GM23338 (cell line): ENCODE measurements around the gene GCK.

Source experiments
- CREB1 ChIP-seq: fragments of 250-450 bp; sonication (Bioruptor Pico); IDR thresholded peaks from 2 replicates; pipeline ENCODE4 v1.5.0; 2020; ENCODE audit warnings: low read depth, mild to moderate bottlenecking, moderate library complexity
- CTCF ChIP-seq, 2 experiments: fragments of 200-600 bp in 1 of 2; sonication (generic) in 1 of 2; conservative IDR thresholded peaks; 2 replicates each; pipeline versions ENCODE4 v1.5.1 to v1.6.1; 2016 to 2017; ENCODE audit warnings: antibody characterized with exemption in 2 of 2, low read depth in 2 of 2, mild to moderate bottlenecking in 2 of 2, moderate library complexity in 1 of 2
- EZH2 ChIP-seq: fragments of 200-600 bp; sonication (generic); IDR thresholded peaks from one replicate; pipeline ENCODE4 v1.8.0; 2017; ENCODE audit warnings: antibody characterized with exemption, mild to moderate bottlenecking, low read depth; ENCODE audit not compliant: unreplicated experiment
- EZH2phosphoT487 ChIP-seq: fragments of 200-600 bp; sonication (generic); IDR thresholded peaks from one replicate; pipeline ENCODE4 v1.8.1; 2018; ENCODE audit warnings: antibody characterized with exemption; ENCODE audit not compliant: unreplicated experiment
- JUNB ChIP-seq: IDR thresholded peaks from one replicate; pipeline ENCODE4 v1.6.1; 2016; ENCODE audit warnings: antibody characterized with exemption; ENCODE audit not compliant: unreplicated experiment
- POLR2AphosphoS5 ChIP-seq: IDR thresholded peaks from 2 replicates; pipeline ENCODE4 v1.6.1; 2016; ENCODE audit warnings: antibody characterized with exemption, low read depth
- REST ChIP-seq: IDR thresholded peaks from one replicate; pipeline ENCODE4 v1.6.1; 2018; ENCODE audit warnings: antibody characterized with exemption; ENCODE audit not compliant: unreplicated experiment

GRCh38 chr7:44228571-44229350 is 39.5 kb upstream of the GCK start:
- no peak for TF ChIP-seq CREB1 (CRISPR knock-in tag)
- no peak for TF ChIP-seq CTCF (conservative IDR thresholded peaks at IDR 0.05; ENCODE audit: low read depth in 2 of 2)
- TF ChIP-seq POLR2AphosphoS5, result no peak
- no peak for TF ChIP-seq EZH2
- TF ChIP-seq REST, result no peak
- no peak for TF ChIP-seq JUNB
- TF ChIP-seq EZH2phosphoT487, result no peak
